HL-60/S4 (cell line): ENCODE data around the gene C1orf174.

Experiments
- in situ Hi-C: fragments of 300-500 bp; cut with MboI; formaldehyde crosslinking; loops from 2 replicates; pipeline ENCODE4 v1.14.3; 2022; ENCODE audit warnings: low sequenced_read_pairs

Gene C1orf174

GRCh38 chr1:3879099-3879498 lies 21.0 kb downstream of the C1orf174 start:
- in situ Hi-C loops: no loop called here

GRCh38 chr1:3876716-3877115 lies 23.4 kb downstream of the C1orf174 start:
- in situ Hi-C loops: no loop called here

GRCh38 chr1:3874736-3875135 lies 25.3 kb downstream of the C1orf174 start:
- in situ Hi-C loops: no loop called here

- in situ Hi-C loops: no loop called here
Observed at GRCh38 chr1:3872546-3872945, 27.5 kb downstream of the C1orf174 start.

GRCh38 chr1:3871451-3871805 lies 28.6 kb downstream of the C1orf174 start:
- in situ Hi-C loops: no loop called here

- in situ Hi-C loops: no loop called here
Observed at GRCh38 chr1:3869751-3870301, 30.2 kb downstream of the C1orf174 start.

- in situ Hi-C loops: no loop called here
Observed at GRCh38 chr1:3868464-3869006, 31.5 kb downstream of the C1orf174 start.

GRCh38 chr1:3865606-3866160 lies 34.4 kb downstream of the C1orf174 start:
- in situ Hi-C loops: no loop called here

GRCh38 chr1:3864884-3865283 lies 35.2 kb downstream of the C1orf174 start:
- in situ Hi-C loops: no loop called here

- in situ Hi-C loops: no loop called here
Observed at GRCh38 chr1:3863231-3863935, 36.7 kb downstream of the C1orf174 start.

GRCh38 chr1:3858231-3858981 lies 41.7 kb downstream of the C1orf174 start:
- in situ Hi-C loops: no loop called here

- in situ Hi-C loops: no loop called here
Observed at GRCh38 chr1:3857791-3858129, 42.3 kb downstream of the C1orf174 start.

- in situ Hi-C loops: no loop called here
Observed at GRCh38 chr1:3856923-3857790, 42.9 kb downstream of the C1orf174 start, which contains the start of the genes CEP104 and DFFB. TSS of gene CEP104 (minus strand) at chr1:3857211. CDS start at chr1:3852407, 4,804 bp downstream. TSS of gene DFFB (plus strand) at chr1:3857476. CDS start at chr1:3857604, 128 bp downstream.

GRCh38 chr1:3852711-3853485 lies 47.2 kb downstream of the C1orf174 start:
- in situ Hi-C loops: no loop called here

- in situ Hi-C loops: no loop called here
Observed at GRCh38 chr1:3852091-3852490, 48.0 kb downstream of the C1orf174 start.

GRCh38 chr1:3851292-3851691 lies 48.8 kb downstream of the C1orf174 start:
- in situ Hi-C loops: no loop called here

GRCh38 chr1:3850857-3851256 lies 49.2 kb downstream of the C1orf174 start:
- in situ Hi-C loops: no loop called here

- in situ Hi-C loops: no loop called here
Observed at GRCh38 chr1:3847081-3847480, 53.0 kb downstream of the C1orf174 start.

GRCh38 chr1:3846541-3846940 lies 53.5 kb downstream of the C1orf174 start:
- in situ Hi-C loops: no loop called here

- in situ Hi-C loops: no loop called here
Observed at GRCh38 chr1:3842912-3843311, 57.2 kb downstream of the C1orf174 start.
